ENCODE measurements around the gene BSG. TPM values are rescaled to one million over a fixed set of nuclear protein-coding genes. Genes with fewer than 3 reads are reported as not detected.
"Not testable (repeated sequence)": the region's sequence is repeated elsewhere in the genome, so short reads cannot be mapped to it uniquely, and the experiment has no call there.

The BSG gene
- total and polyA plus RNA-seq, 2 donors (not counting 1 experiment from before 2014, with no cell fraction given): 246 to 325 TPM

GRCh38 chr19:624433-625109 is 52.2 kb downstream of the BSG start:
- no peaks in the 10 kb centered on the region for H3K27me3 ChIP-seq (ENCODE audit: control insufficient read depth, insufficient read depth, low read length)
- no peak overlapping the region for H3K4me2 ChIP-seq (ENCODE audit: extremely low read depth, insufficient read depth, low read length)
- no peak overlapping the region for H3K4me3 ChIP-seq (replicated peaks in 1 of 4; ENCODE audit: control extremely low read depth in 1 of 4, insufficient read depth in 1 of 4, low read depth in 3 of 4, low read length in 4 of 4)
- no peak for DNase-seq (ENCODE audit: low read depth in 2 of 2)
- no peaks in the 10 kb centered on the region for H3K4me1 ChIP-seq (ENCODE audit: control insufficient read depth, extremely low read depth, insufficient read depth, low read length)
- H3K27ac ChIP-seq (ENCODE audit: insufficient read depth, low read length): no peak overlapping the region
- no peaks in the 10 kb centered on the region for H3K9me3 ChIP-seq (ENCODE audit: control insufficient read depth, insufficient read depth, low read depth, low read length)
- H4K20me1 ChIP-seq (ENCODE audit: control insufficient read depth, extremely low read depth, insufficient read depth, low read length): no peaks in the 10 kb centered on the region
- no peaks in the 10 kb centered on the region for H3K79me2 ChIP-seq (ENCODE audit: control insufficient read depth, insufficient read depth, low read length)
- peaks cover 9% of the 10 kb centered on the region for H3K36me3 ChIP-seq (ENCODE audit: control insufficient read depth, insufficient read depth, low read length)
- no peak overlapping the region for H2AFZ ChIP-seq (ENCODE audit: low read length)
- TF ChIP-seq EZH2 (IDR thresholded peaks at IDR 0.05; ENCODE audit: low read length, missing control alignments) (no peak), CTCF (conservative IDR thresholded peaks at IDR 0.05 in 1 of 2, IDR thresholded peaks at IDR 0.05 in 1 of 2; ENCODE audit: low read depth in 1 of 2, low read length in 2 of 2) (no peak)
- no peak overlapping the region for H3K9ac ChIP-seq (ENCODE audit: insufficient read depth, low read length)

DNA sequence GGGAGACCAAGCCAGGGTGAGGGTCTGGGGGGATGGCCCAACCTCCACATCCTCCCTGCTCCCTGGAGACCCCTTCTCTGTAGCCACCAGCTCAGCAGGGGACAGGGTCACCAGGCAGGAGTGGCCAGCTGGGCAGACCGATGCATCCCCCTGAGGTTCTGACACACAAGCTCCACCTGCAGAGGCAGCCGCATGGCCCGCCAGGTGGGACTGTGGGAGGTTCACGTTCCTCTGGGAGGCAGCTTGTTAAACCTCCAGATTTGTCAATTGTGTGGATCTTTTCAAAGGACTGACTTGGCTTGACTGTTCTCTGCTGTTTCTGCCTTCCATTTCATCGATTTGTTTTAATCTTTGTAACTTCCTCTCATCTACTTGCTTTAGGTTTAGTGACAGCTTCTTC is 52.9 kb downstream of the BSG start:
- Histone ChIP-seq H3K9ac (ENCODE audit: insufficient read depth, low read length) (no peak overlapping the region), H3K27ac (ENCODE audit: insufficient read depth, low read length) (no peak overlapping the region), H3K79me2 (ENCODE audit: control insufficient read depth, insufficient read depth, low read length) (no peaks in the 10 kb centered on the region), H2AFZ (ENCODE audit: low read length) (no peak overlapping the region), H3K4me1 (ENCODE audit: control insufficient read depth, extremely low read depth, insufficient read depth, low read length) (no peaks in the 10 kb centered on the region), H3K36me3 (ENCODE audit: control insufficient read depth, insufficient read depth, low read length) (peaks cover 9% of the 10 kb centered on the region), H3K4me2 (ENCODE audit: extremely low read depth, insufficient read depth, low read length) (no peak overlapping the region), H3K9me3 (ENCODE audit: control insufficient read depth, insufficient read depth, low read depth, low read length) (no peaks in the 10 kb centered on the region), H4K20me1 (ENCODE audit: control insufficient read depth, extremely low read depth, insufficient read depth, low read length) (no peaks in the 10 kb centered on the region), H3K27me3 (ENCODE audit: control insufficient read depth, insufficient read depth, low read length) (no peaks in the 10 kb centered on the region), H3K4me3 (replicated peaks in 1 of 4; ENCODE audit: control extremely low read depth in 1 of 4, insufficient read depth in 1 of 4, low read depth in 3 of 4, low read length in 4 of 4) (no peak overlapping the region)
- DNase-seq (ENCODE audit: low read depth in 2 of 2): no peak
- TF ChIP-seq CTCF (conservative IDR thresholded peaks at IDR 0.05 in 1 of 2, IDR thresholded peaks at IDR 0.05 in 1 of 2; ENCODE audit: low read depth in 1 of 2, low read length in 2 of 2) (no peak), EZH2 (IDR thresholded peaks at IDR 0.05; ENCODE audit: low read length, missing control alignments) (no peak)

GRCh38 chr19:626566-626965 is 54.2 kb downstream of the BSG start:
- not testable (repeated sequence) for H3K9ac ChIP-seq (ENCODE audit: insufficient read depth, low read length); H4K20me1 ChIP-seq (ENCODE audit: control insufficient read depth, extremely low read depth, insufficient read depth, low read length); H3K4me3 ChIP-seq (replicated peaks in 1 of 4; ENCODE audit: control extremely low read depth in 1 of 4, insufficient read depth in 1 of 4, low read depth in 3 of 4, low read length in 4 of 4); H3K27me3 ChIP-seq (ENCODE audit: control insufficient read depth, insufficient read depth, low read length); H3K36me3 ChIP-seq (ENCODE audit: control insufficient read depth, insufficient read depth, low read length); H3K27ac ChIP-seq (ENCODE audit: insufficient read depth, low read length); H3K9me3 ChIP-seq (ENCODE audit: control insufficient read depth, insufficient read depth, low read depth, low read length); H3K4me2 ChIP-seq (ENCODE audit: extremely low read depth, insufficient read depth, low read length); H3K79me2 ChIP-seq (ENCODE audit: control insufficient read depth, insufficient read depth, low read length); DNase-seq (ENCODE audit: low read depth in 2 of 2); H3K4me1 ChIP-seq (ENCODE audit: control insufficient read depth, extremely low read depth, insufficient read depth, low read length); H2AFZ ChIP-seq (ENCODE audit: low read length)
